Psoas muscle (tissue), 8 donors: ENCODE measurements around the gene INF2. TPM values are rescaled to one million over a fixed set of nuclear protein-coding genes. Genes with fewer than 3 reads are reported as not detected.

ENCODE experiments used
- ATAC-seq, 4 donors: fragments of 200-7000 bp; cut with Tn5 transposase; one replicate each; pipeline ENCODE4 v1.9.1; 2020; ENCODE audit warnings: moderate library complexity in 3 of 4, mild to moderate bottlenecking in 2 of 4
- DNase-seq, 2 donors: peaks; one replicate each; pipeline ENCODE4 v3.0.0-alpha.2; 2020
- H3K27ac ChIP-seq: fragments of 200-600 bp; one replicate; pipeline ENCODE4 v1.8.0; 2022
- H3K27me3 ChIP-seq, 3 donors: fragments of 200-600 bp in 1 of 3; one replicate each; pipeline versions ENCODE4 v1.6.1 to v1.8.0; 2013 to 2022; ENCODE audit warnings: low read length in 2 of 3, mild to moderate bottlenecking in 2 of 3, moderate library complexity in 1 of 3; ENCODE audit not compliant: insufficient read depth in 3 of 3
- H3K36me3 ChIP-seq, 2 donors: fragments of 200-600 bp in 1 of 2; one replicate each; pipeline versions ENCODE4 v1.6.1 to v1.8.0; 2013 to 2022; ENCODE audit warnings: low read depth in 1 of 2, mild to moderate bottlenecking in 1 of 2, moderate library complexity in 1 of 2; ENCODE audit not compliant: insufficient read depth in 1 of 2
- H3K4me1 ChIP-seq: fragments of 200-600 bp; one replicate; pipeline ENCODE4 v1.8.0; 2022
- H3K4me3 ChIP-seq: fragments of 200-600 bp; one replicate; pipeline ENCODE4 v1.8.0; 2022; ENCODE audit warnings: mild to moderate bottlenecking
- H3K9me3 ChIP-seq: fragments of 200-600 bp; one replicate; pipeline ENCODE4 v1.8.0; 2022
- CTCF ChIP-seq: fragments of 200-600 bp; IDR thresholded peaks from one replicate; pipeline ENCODE4 v1.8.0; 2022; ENCODE audit warnings: antibody characterized with exemption
- WGBS, 3 donors: extraction: QIAGEN DNeasy Blood & Tissue Kit; methylation state at CpG; one replicate each; pipeline versions ENCODE4 v1.1.6 to v1.1.7; 2013; 5-methylcytosine and 5-hydroxymethylcytosine counted together
- intact Hi-C, 2 donors: fragments of 100-400 bp; cut with DNase I; formaldehyde crosslinking; loops; one replicate each; pipeline versions ENCODE4 v1.11.0 to v1.14.2; 2022
- polyA plus RNA-seq, 3 donors: library from polyadenylated mRNA; stranded (reverse); fragments of 200-250 nt; gene quantifications; one replicate each; pipeline ENCODE4 v1.2.3, GENCODE V29; 2013
- total RNA-seq, 4 donors: library from RNA; stranded (reverse); fragmentation: NEBNext Ultra II Directional in 2 of 4; extraction: Animal tissue kit (Norgen Biotek cat#: 25700) in 2 of 4; gene quantifications; one replicate each; pipeline versions ENCODE4 v1.2.1 to v1.2.4, GENCODE V29; 2021 to 2023
- donor health status: healthy with polysubstance abuse.
- donor health status: DM: no; HTN: no; CAD: no; lungs with moderate emphysema.
- donor health status: Bipolar disorder and iron deficiency.
- donor health status: healthy.
- donor health status: DM: yes; HTN: yes; CAD: no.
- donor health status: DM: no; HTN: no; CAD: no.
- donor health status: DM: no; HTN: no; CAD: no.
- donor health status: DM: yes; HTN: yes; CAD: no.

The INF2 gene
- total and polyA plus RNA-seq, 7 donors = 12.0 to 29.1 (median 21.6) TPM

DNA sequence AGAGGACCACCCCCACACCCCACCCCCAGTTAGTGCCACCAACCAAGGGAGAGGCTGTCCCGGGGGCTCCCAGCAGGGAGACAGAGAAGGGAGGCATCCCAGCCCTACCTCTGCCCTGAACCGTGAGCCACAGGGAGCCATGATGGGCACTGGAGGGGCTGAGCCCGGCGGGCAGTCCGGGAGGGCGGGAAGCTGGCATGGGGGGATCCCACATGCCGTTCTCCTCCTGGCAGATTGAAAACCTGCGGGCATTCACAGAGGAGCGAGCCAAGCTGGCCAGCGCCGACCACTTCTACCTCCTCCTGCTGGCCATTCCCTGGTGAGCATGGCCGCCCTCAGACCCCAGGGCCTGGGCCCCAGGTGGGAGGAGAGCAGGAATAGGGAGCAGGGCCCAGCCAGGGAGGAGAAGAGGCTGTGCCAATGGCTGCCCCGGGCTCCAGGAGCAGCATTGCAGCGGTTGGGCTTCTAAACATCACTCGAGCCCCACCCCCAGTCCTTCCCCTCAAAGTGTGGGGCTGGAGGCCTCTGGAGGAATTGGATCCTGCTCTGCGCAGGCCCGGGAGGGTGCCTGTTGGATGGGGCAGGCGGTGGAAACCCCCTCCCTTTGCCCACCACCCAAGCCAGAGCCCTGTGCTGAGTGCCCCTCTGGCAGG is 20.1 kb downstream of the INF2 start:
- Histone ChIP-seq H3K27me3 (no peaks in the 10 kb centered on the region), H3K36me3 (peaks cover 0 to 59% of the 10 kb centered on the region in 2 donors), H3K4me3 (no peak overlapping the region), H3K9me3 (no peaks in the 10 kb centered on the region), H3K27ac (no peak overlapping the region), H3K4me1 (no peaks in the 10 kb centered on the region)
- no peak for ATAC-seq
- intact Hi-C loops = loop anchor here in 1 of 2 donors (2.0 to 5.0 kb wide), 2 partner anchors 59 to 572 kb away; partner anchors contain the start of gene KIF26A
- no peak for DNase-seq
- TF ChIP-seq CTCF = no peak
- 58 to 66% (median 59%) methylated on average over 17 to 18 of the region's 18 CpGs for WGBS, 3 donors

DNA sequence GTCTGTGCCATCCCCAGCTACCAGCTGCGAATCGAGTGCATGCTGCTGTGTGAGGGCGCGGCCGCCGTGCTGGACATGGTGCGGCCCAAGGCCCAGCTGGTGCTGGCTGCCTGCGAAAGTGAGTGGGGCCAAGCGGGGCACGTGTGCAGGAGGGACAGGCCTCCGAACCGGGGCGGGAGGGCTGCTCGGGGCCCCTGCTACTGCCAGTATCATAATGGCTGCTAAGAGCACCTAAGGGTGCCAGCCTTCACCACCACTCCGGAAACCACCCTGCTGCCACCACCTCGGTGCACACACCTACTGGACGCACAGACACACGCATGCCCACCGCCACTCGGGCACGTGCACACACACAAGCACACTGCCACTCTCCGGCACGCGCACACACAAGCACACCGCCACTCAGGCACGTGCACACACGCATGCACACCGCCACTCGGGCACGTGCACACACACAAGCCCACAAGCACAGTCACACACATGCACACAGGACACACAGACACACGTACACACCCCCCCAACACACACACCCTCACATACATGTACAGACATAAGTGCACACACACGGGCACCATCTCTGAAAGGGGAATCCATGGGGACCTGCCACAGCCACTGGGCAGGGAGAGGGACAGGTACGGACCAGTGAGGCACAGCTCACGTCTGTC is 20.8 kb downstream of the INF2 start:
- Histone ChIP-seq H3K36me3 (peaks cover 0 to 60% of the 10 kb centered on the region in 2 donors), H3K27me3 (no peaks in the 10 kb centered on the region), H3K9me3 (no peaks in the 10 kb centered on the region), H3K4me1 (no peaks in the 10 kb centered on the region), H3K4me3 (no peak overlapping the region), H3K27ac (no peak overlapping the region)
- intact Hi-C loops = no loop called here
- no peak for TF ChIP-seq CTCF
- DNase-seq (no peak), ATAC-seq (no peak)
- 64 to 75% (median 65%) methylated on average over 31 to 34 of the region's 34 CpGs for WGBS, 3 donors

DNA sequence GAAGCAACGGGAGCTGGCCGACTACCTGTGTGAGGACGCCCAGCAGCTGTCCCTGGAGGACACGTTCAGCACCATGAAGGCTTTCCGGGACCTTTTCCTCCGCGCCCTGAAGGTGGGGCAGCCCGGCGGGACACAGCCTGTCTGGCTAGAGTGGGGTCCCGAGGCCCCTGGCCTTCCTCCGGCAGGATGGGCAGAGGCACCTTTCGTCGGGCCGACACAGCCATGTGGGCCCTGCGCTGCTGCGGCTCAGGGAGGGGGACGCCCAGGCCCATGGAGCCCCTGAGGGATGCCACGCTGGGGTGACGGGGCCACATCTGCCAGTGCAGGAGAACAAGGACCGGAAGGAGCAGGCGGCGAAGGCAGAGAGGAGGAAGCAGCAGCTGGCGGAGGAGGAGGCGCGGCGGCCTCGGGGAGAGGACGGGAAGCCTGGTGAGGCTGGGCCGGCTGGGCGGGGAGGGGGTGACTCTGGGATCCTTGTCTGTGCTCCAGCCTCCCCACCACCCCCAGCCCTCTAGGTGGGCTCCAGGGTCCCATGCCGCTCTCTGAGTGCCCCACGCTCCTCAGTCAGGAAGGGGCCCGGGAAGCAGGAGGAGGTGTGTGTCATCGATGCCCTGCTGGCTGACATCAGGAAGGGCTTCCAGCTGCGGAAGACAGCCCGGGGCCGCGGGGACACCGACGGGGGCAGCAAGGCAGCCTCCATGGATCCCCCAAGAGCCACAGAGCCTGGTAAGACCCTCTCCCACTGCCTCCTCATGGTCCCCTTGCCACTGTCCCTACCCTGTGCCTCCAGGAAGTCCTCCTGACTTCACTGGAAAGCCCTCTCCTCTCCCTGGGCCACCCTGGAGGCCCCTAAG is 23.7 kb downstream of the INF2 start:
- WGBS, 3 donors = 89 to 94% (median 91%) methylated on average over 32 to 40 of the region's 40 CpGs
- no peak for TF ChIP-seq CTCF
- H3K4me3 ChIP-seq = no peak overlapping the region
- H3K9me3 ChIP-seq = no peaks in the 10 kb centered on the region
- intact Hi-C loops = no loop called here
- peaks cover 0 to 59% of the 10 kb centered on the region in 2 donors for H3K36me3 ChIP-seq
- no peak overlapping the region for H3K27ac ChIP-seq
- no peaks in the 10 kb centered on the region for H3K4me1 ChIP-seq
- DNase-seq (no peak), ATAC-seq (no peak)
- no peaks in the 10 kb centered on the region for H3K27me3 ChIP-seq

- no peak for TF ChIP-seq CTCF
- H3K27me3 ChIP-seq = no peaks in the 10 kb centered on the region
- H3K36me3 ChIP-seq = peaks cover 0 to 59% of the 10 kb centered on the region in 2 donors
- no peak overlapping the region for H3K27ac ChIP-seq
- peaks cover 8% of the 10 kb centered on the region for H3K4me1 ChIP-seq
- intact Hi-C loops = no loop called here
- 92 to 94% (median 92%) methylated on average over 15 to 16 of the region's 16 CpGs for WGBS, 3 donors
- no peak overlapping the region for H3K4me3 ChIP-seq
- DNase-seq = no peak
- no peaks in the 10 kb centered on the region for H3K9me3 ChIP-seq
- ATAC-seq = no peak
Measured at GRCh38 chr14:104714066-104714465, 24.6 kb downstream of the INF2 start.
